ENCODE results near the gene CYB5RL.
A peak's percentile ranks its signal among the peaks of the same experiment; 100 is the strongest.
"Not testable (repeated sequence)": the region's sequence is repeated elsewhere in the genome, so short reads cannot be mapped to it uniquely, and the experiment has no call there.

CYB5RL gene

DNA sequence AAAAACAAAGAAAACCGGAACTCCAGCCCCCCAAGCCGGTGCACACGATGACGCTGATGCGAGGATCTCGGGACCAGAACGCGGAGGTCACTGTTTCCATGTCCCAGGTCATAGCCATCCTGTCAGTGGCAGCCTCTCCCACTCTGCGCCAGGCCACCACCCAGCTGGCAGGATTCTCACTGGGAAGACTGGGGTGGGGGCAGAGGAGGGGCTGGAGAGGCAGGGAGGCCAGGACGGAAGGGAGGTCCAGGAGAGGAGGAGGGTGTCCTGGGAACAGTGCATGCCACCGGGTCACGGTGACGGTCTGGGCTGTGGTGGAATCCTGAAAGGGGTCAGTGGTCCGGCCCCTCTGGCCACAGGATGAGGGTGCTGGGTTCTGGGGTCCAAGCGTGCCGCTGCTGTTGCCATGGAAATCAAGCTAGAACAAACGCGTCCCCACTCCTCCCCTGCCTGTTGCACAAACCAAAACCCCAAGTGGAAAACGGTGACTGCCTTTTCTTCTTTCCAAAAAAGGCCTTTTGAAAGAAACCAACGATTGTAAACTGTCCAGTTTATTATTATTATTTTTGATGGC lies 26.2 kb upstream of the CYB5RL start:
- no peak for DNase-seq (ENCODE audit: low spot score)

DNA sequence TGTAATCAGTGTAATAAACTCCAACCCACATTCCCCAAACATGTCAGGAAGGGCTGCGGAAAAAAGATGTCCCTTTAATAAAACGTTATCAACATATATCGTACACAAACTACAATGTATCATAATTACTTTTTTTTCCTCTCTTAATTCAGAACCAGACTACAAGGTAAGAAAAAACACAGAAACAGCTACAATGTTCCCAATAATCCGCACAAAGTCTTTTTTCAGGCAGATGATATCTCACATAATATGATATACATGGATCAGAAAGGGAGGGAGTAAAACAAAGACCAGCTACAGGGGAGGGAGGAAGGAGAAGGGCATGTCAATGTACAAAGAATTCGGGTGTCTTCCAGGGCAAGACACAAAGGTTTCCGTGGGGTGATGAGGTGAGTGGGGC lies 25.5 kb upstream of the CYB5RL start:
- no peak for DNase-seq (ENCODE audit: low spot score)

DNA sequence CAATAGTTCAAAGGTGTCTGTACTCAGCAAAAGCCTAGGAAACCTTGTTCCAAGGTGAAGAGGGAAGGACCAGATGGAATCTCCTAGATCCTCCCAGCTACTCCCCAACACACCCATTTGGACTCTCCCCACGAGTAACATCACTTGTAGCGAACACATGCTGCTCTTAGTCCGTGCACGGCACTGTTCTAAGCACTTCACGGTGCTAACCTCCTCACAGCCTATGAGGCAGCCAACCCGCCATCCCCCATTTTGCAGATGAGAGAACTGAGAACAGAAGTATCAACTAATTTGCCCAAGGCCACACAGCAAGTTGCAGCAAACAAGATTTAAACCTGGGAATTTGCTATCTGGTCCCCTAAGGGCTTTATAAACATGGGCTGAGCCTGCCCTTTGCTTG lies 24.4 kb upstream of the CYB5RL start:
- DNase-seq (ENCODE audit: low spot score): no peak

DNA sequence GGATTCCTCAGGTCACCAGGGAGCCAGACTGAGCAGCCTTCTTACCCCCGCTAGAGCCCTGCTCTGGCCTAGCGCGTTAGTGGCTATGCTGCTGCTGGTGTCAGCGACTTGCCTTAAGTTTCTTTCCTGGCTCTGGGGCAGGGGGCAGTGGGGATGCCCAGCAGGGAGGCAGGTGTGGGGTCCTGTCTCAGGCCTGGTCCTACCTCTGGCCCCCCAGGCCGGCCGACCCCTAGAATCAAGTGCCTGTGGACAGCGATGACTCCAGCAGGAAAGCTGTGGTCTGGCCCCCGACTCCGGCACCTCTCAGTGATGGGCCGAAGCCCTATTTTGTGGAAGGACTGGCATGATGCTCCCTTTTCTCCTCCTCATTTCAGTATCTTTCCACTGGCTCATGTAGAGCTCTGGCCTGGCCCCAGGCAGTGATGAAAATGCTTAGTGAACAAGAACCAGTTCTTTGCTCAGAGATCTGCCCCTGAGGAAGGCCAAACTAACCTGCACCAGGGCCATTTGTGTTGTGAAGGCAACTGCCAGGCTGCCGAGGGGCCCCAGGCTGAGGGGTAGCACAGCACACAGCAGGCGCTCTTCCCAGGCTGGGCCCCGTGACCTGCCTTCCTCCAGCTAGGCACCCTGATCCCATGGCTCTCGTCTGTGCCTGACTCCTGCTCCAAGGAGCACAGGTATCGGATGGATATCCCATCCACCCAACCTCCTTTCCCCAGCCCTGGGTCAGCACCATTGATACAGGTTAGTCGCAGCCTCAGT lies 23.8 kb upstream of the CYB5RL start:
- no peak for DNase-seq (ENCODE audit: low spot score)

DNA sequence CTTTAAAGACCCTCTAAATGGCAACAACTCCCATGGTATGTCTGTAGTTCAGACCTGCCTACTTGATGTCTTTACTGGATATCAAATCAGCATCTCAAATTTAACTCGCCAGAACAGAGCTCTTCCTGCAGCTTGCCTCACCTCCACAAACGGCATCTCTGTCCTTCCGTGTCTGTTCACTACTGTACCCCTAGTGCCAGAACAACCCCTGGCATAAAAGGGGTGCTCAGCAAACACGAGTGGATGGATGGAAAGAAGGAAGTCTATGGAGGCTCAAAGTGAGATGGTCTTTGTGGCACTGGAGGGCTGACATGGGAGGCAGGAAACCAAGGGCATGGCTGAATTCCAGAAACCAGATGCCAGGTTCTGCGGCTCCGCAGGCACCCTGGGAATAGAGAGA lies 22.9 kb upstream of the CYB5RL start:
- no peak for DNase-seq (ENCODE audit: low spot score)

DNA sequence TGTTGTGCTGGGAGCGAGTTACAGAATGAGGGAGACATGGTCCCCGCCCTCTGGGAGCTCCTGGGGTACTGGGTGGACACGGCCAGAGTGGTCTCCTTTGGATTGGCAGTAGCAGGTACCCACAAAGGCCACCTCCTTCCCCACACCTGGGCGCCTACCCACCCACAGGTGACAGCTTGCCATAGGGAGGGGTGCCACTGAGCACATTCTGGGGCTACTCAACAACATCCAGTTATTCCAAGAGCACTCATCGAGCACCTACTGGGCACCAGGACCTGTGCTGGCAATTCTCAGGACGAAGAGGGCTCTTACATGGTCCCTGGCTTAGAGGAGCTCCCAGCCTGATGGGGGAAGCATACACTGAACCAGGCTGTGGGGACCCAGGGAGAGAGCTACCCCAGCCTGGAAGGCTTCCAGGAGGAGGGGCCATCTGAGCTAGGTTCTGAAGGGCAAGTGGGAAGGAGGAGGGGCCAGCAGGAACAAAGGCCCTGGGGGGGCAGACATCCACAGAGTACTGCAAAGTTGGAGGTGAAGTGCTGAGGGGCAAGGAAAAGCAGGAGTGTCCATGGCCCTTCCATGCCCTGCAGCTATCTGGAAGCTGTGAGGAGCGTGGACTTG lies 22.1 kb upstream of the CYB5RL start:
- DNase-seq (ENCODE audit: low spot score): no peak

DNA sequence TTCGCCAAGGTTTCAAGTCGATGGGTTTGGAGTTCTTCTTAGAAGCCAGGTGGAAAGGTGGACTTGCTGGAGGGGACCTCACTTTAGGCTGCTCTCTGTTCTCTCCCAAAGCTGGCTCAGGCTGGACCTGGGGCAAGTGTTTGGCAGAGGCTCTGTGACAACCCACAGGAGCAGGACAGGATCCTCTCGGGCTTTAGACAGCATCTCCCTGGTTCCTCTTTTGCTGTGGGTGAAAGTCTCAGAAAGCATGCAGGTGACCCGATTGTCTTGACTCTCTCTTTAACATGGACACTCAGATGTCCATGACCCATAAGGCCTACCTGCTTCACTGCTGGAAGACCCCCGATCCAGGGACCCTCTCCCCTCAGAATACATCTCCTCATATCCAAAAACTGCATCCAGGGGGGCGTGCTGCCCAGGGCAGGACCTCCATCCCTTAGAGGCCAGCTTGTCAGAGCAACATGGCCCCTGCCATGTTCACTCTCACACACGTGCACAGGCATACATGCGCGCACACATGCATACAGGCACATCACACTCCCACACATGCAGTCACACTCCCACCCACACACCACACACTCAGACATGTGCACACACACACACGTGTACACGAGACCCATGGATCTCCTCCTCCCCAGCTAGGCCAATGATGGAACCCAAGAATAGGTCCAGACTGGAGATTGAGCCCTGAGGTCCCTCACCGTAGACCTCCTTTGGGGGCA lies 21.4 kb upstream of the CYB5RL start:
- no peak for DNase-seq (ENCODE audit: low spot score)

DNA sequence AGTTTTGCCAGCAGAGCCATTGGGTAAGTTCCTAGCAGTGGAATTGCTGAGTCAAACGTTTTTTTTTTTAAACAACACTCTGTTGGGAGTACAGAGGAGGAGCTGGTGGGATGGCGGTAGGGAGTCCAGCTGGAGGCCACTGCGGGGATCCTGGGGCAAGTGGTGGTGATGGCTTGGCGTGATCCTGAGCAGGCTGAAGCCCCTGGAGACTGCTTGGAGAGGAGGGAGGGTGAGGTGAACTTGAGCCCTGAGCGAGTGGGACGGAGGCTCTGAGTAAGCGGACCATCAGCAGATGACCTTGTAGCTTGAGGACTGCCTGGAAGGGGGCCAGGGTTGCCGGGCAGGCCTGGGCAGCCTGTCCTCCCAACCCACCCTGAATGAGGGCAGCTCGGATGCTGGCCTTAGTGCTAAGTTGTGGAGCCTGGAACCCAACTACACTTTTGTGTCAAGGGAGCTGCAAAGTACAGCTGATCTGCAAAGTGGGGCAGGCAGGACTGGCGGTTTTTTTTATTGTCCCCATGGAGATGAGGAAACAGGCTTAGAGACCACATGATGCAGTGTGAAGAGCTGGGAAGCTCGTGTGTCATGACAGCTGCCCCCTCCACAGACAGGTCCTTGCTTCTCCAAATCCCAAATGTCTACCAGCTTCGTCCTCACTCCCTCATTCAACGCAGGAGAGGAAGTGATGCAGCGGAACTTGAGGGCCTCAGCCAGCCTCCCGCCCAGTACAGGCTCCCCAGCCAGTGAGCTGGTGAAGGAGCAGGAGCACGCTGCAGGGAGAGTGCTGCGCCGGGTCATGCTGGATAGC lies 20.4 kb upstream of the CYB5RL start:
- no peak for DNase-seq (ENCODE audit: low spot score)

DNA sequence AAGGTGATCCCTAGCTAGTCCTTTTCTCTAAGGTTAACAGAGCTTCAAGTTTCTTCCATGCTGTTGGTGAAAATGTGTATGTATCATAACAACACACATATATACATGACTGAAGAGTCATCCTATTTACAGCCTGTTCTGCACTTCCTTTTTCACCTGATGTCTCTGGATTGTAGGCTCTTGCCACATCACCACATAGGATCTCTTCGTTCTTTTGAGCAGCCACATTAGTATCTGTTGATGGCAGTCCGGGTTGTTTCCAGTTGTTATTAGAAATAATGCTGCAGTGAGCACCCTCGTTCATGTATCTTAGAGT lies 19.8 kb upstream of the CYB5RL start:
- DNase-seq (ENCODE audit: low spot score): no peak

DNA sequence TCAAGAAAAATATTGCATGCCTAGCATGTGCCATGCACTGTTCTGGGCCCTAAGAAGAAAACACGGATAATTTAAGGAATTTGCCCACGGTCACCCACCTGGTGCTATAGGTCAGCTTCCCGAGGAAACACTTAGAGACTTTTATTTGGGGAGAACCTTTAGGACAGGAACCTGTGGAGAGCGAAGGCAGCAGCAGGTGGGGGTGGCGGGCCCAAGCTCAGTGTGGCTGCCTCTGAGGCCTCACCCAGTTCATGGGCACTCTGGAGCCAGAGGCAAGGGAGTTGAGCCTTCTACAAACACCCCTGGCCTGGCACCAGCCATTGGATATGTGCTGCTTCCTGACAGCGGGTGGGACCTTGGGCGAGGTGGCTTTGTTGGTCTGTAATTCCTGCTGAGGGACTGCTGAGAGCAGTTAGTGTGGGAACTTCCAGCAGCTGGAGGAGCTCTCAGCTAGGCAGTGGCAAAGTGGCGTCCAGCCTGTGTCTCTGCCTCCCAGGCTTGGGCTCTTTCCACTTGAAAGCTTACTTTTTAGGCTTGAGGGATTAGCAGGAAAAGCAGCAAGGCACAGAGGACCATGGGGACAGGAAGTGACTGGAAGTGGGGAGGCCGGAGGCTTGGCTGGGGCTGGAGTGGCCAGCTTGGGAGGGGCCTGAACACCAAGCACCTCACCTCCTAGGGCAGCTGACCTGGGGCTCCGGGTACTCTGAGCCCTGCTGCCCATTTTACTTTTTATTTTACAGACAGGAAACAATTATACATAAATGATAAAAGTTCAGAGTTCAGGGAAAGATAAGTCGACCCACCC lies 19.3 kb upstream of the CYB5RL start:
- no peak for DNase-seq (ENCODE audit: low spot score)

DNA sequence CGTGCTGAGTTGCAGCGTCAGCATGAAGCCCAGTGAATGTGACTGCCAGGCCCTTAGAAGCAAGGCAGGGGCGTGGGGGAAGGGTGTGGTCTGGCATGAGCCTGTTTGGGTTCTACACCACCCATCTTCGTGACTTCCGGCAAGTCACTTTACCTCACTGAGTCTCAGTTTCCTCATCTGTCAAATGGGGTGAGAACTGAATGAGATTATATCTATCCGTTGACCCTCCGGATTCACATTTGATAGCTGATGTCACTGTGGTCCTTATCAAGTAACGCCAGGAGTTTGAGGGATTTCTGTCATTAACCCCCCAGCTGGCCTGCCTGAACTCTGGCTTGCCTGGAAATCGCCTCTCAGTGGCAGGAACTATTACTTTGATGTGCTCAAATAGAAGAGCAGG lies 15.7 kb upstream of the CYB5RL start:
- no peak for DNase-seq (ENCODE audit: low spot score)

DNA sequence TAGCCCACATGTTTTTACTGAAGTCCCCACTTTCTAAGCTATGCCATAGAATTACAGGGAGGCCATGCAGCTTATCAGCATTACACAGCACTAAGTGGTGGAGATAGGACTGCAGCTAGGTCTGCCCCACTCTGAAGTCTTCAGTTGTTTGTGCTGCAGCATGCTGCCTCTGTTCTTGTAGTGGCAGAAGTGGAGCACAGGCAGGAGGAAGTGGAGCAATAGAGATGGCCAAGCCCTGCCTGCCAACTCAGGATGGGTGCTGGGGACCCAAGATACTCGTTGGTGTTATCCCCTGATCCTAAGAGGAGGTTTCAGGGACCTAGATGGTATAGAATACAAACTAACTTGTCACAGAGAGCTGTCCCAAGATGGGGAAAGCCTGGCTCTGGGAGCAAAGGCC lies 13.0 kb upstream of the CYB5RL start:
- no peak for DNase-seq (ENCODE audit: low spot score)

DNA sequence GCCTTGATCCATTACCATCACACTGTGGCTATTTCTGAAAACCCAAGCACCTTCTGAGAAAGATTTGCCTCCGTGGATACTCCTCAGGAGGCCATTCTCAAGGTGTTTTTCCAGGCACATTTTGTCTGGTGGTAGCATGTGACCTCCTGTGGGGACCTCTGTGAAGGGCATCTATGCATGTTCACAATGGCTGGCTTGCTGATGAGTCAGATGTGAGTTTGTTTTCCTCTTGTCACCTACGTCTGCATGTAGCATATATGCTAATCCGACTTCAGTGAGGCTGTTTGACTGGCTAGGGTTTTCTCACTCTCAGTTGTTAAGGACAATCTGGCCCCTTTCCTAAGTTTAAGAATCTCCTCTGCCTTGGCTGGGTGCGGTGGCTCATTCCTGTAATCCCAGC lies 8.1 kb upstream of the CYB5RL start:
- DNase-seq (ENCODE audit: low spot score): not testable (repeated sequence)

DNA sequence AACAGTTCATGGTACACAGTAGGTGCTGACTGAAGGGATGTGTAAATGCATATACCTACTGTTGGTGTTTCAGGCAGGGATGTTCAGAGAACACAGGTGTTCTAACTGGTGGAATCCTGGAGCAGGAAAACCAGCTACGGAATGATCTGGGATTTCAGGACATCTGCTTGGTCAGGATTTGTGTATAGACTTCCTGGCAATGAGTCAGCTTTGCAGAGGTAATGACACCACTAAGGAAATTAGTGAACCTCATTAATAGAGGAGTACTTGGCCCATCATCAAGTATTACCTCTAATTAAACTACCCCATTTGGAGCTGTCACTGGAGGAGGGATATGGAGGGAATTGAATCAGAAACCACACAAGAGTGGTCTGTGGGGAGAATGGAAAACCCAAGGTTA lies 7.5 kb upstream of the CYB5RL start:
- DNase-seq (ENCODE audit: low spot score): no peak

DNA sequence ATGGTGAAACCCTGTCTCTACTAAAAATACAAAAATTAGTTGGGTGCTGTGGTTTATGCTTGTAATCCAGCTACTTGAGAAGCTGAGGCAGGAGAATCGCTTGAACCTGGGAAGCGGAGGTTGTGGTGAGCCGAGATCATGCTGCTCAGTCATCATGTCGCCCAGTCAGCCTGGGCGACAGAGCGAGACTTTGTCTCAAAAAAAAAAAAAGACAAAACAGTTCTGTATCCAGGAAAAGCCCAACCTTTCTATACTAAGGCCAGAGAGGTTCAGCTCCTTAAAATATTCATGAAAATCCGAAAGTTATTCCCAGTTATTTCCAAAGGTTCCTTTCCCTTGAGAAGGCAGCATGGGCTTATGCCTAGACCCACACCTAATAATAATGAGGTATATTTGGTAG lies 4.4 kb upstream of the CYB5RL start:
- DNase-seq (ENCODE audit: low spot score): no peak

DNA sequence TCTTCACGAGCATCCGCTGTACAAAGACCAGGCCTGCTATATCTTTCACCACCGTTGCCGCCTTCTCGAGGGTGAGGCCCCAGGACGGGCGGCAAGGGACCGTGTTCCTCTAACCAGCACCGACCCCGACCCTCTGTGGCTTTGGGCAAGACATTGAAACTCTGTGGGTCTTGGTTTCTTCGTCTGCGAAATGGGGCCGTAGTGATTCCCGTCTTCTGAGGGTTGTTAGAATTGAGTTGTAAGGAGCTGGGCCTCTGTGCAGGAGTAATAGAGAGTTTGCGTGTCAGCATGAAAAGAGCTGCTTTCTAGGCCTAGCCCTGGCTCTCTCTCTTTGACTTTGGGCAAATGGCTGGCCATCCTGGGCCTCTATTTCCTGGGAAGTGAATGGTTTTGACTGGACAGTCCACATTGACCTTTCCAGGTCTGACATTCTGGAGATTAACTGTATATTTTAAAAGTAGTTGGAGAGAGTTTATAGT lies 728 bp upstream of the CYB5RL start:
- no peak for DNase-seq (ENCODE audit: low spot score)

DNA sequence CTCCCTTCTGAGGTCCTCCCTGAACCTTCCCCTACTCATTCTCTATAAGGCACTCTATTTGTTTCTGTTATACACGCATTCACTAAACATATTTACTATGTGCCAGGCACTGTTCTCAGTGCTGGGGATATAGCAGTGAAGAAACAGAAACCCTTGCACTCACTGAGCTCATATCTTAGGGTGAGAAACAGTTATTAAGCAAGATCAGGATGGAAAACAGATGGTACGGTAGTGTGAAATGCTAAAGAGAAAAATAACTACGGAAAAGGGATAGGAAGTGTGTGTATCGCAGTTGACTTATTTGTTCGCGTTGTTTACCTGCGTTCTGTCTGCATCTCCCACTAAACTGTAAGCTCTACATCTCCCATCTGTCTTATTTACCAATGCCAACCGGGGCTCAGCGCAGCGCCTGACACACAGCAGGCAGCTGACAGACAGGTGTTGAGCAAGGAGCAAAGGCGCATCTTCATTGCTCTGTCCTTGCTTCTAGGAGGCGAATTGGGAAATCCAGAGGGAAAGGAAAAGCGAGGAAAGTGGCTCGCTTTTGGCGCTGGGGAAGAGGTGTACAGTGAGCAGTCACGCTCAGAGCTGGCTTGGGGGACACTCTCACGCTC lies 572 bp downstream of the CYB5RL start:
- peak; percentile 8 for DNase-seq (ENCODE audit: low spot score)

DNA sequence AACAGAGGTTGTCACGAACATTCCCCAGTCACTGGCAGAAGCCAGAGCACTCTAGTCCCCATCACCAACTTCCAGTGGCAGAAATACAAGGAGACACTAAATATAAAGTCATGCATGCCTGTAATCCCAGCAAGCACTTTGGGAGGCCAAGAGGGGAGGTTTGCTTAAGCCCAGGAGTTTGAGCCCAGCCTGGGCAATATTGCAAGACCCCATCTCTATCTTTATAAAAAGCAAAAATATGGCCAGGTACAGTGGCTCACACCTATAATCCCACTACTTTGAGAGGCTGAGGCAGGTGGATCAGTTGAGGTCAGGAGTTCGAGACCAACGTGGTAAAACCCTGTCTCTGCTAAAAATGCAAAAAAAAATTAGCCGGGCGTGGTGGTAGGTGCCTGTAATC lies 6.4 kb downstream of the CYB5RL start:
- no peak for DNase-seq (ENCODE audit: low spot score)

DNA sequence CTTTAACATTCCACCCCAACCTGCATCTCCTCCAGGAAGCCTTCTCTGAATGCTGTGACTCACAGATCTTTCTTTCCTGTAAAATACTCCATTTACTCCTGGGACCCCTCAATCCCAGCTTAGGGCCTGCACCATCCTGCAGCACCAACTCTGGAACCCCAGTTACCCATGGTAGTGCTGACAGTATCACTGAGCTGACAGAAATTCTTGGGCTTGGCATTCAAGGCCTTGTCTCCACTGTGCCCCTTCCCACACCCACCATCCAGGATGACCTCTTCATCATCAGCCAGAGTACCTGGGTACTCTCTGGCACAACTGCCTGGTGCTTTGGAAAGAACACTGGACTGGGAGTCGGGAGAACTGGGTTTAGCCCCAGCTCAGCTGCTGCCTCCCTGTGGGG lies 8.3 kb downstream of the CYB5RL start:
- DNase-seq (ENCODE audit: low spot score): no peak

DNA sequence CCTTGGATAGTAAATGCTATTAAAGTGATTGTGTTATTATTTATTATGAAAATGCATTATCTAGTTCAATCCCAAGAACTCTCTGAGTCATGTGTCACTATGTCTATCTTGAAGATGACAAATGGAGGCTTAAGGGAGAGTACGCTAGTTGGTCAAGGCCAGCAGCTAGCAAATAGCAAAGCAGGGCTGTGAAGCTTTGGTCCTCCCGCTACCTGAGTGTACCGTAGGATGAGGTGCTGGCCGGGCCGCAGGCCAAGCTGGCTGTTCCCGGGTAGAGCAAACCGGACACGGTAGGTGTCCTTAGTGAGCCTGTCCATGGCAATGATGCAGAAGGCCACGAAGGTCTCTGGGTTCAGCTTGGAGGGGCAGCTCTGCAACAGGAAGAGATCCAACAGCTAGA lies 9.3 kb downstream of the CYB5RL start:
- no peak for DNase-seq (ENCODE audit: low spot score)

DNA sequence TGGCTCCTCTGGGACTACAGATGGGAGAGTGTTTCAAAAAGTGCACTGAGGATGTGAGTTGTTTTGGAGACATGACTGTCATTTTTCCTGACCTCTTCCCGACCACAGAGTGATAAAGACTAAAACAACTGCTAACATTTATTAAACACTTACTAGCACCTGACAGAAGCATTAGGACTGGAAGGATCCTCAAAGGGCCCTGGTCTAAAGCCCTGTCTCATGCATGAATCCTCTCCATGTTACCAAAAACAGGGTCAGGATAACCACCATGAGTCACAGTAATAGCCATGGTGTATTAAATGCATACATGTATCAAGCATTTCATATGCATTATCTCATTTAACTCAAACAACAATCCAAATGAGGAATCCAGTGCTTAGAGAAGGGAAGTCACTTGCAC lies 11.5 kb downstream of the CYB5RL start:
- DNase-seq (ENCODE audit: low spot score): no peak

Data from SW480 (cell line).